Activated CD4-positive, alpha-beta T cell treated with anti-CD3 and anti-CD28 coated beads, Interleukin-2, Interleukin-4, amounts not matched to agents 100 ng/mL and 50 ng/mL, durations not matched to agents 16 hours and 8 hours (primary cell): ENCODE results near the gene YAP1.

Experiments
- DNase-seq: peaks from one replicate; pipeline ENCODE4 v3.0.0-alpha.2; 2020; ENCODE audit warnings: low spot score

YAP1 gene

GRCh38 chr11:102163368-102163767 is 53.1 kb downstream of the YAP1 start:
- DNase-seq = no peak

- no peak for DNase-seq
Measured at GRCh38 chr11:102166175-102167064, 56.2 kb downstream of the YAP1 start.

- DNase-seq = no peak
Measured at GRCh38 chr11:102168481-102168880, 58.2 kb downstream of the YAP1 start.

GRCh38 chr11:102171101-102171500 is 60.9 kb downstream of the YAP1 start:
- no peak for DNase-seq

- DNase-seq = no peak
Measured at GRCh38 chr11:102172127-102172848, 62.0 kb downstream of the YAP1 start.

- DNase-seq = no peak
Measured at GRCh38 chr11:102177126-102177525, 66.9 kb downstream of the YAP1 start.

- DNase-seq = peak; percentile 3
Measured at GRCh38 chr11:102177974-102178631, 67.9 kb downstream of the YAP1 start.

- no peak for DNase-seq
Measured at GRCh38 chr11:102179371-102179770, 69.1 kb downstream of the YAP1 start.

GRCh38 chr11:102184269-102184987 is 74.2 kb downstream of the YAP1 start:
- no peak for DNase-seq

- no peak for DNase-seq
Measured at GRCh38 chr11:102186551-102187191, 76.4 kb downstream of the YAP1 start.

- DNase-seq = no peak
Measured at GRCh38 chr11:102187416-102188151, 77.3 kb downstream of the YAP1 start.

- DNase-seq = no peak
Measured at GRCh38 chr11:102188488-102188887, 78.2 kb downstream of the YAP1 start.

GRCh38 chr11:102191832-102192231 is 81.6 kb downstream of the YAP1 start:
- DNase-seq = no peak

- no peak for DNase-seq
Measured at GRCh38 chr11:102192349-102193066, 82.3 kb downstream of the YAP1 start.

GRCh38 chr11:102194257-102194656 is 84.0 kb downstream of the YAP1 start:
- no peak for DNase-seq

GRCh38 chr11:102194990-102195389 is 84.7 kb downstream of the YAP1 start:
- DNase-seq = no peak

- no peak for DNase-seq
Measured at GRCh38 chr11:102196351-102196750, 86.1 kb downstream of the YAP1 start.

GRCh38 chr11:102196816-102197215 is 86.6 kb downstream of the YAP1 start:
- no peak for DNase-seq

GRCh38 chr11:102197670-102198139 is 87.5 kb downstream of the YAP1 start:
- DNase-seq = no peak

- no peak for DNase-seq
Measured at GRCh38 chr11:102199673-102200072, 89.4 kb downstream of the YAP1 start.
